OCI-LY7 (cell line): Measurements from ENCODE around the gene TPPP. TPM values are rescaled to one million over a fixed set of nuclear protein-coding genes. Genes with fewer than 3 reads are reported as not detected.

Source experiments
- BruUV-seq: library from RNA; stranded (reverse); fragments of 400-500 nt; replicated peaks from 2 replicates; lab custom pipeline; 2021; lab: Mats Ljungman, UMichigan
- CTCF ChIA-PET: fragments of 300-600 bp; sonication (Branson Sonifier 250); formaldehyde crosslinking; loops from one replicate; lab custom pipeline; 2022; ENCODE audit warnings: antibody characterized with exemption; ENCODE audit not compliant: unreplicated experiment; lab: Charles Lee
- POLR2A ChIA-PET: fragments of 300-600 bp; sonication (Branson Sonifier 250); formaldehyde crosslinking; loops from one replicate; lab custom pipeline; 2022; ENCODE audit warnings: antibody characterized with exemption; lab: Charles Lee
- DNase-seq: peaks from one replicate; pipeline ENCODE4 v3.0.0-alpha.2; 2015; ENCODE audit warnings: low spot score
- H2AFZ ChIP-seq: fragments of 200-600 bp; sonication (generic), shearing (Covaris generic); 2 replicates; pipeline ENCODE4 v1.6.1; 2014; ENCODE audit warnings: mild to moderate bottlenecking, antibody characterized with exemption, low read length, moderate library complexity
- H3K27ac ChIP-seq: fragments of 200-600 bp; sonication (generic); 2 replicates; pipeline ENCODE4 v1.5.1; 2014; ENCODE audit warnings: mixed run types, low read depth, mild to moderate bottlenecking, moderate library complexity, low read length, inconsistent platforms; ENCODE audit not compliant: poor library complexity, severe bottlenecking
- H3K36me3 ChIP-seq: fragments of 200-600 bp; sonication (generic); 2 replicates; pipeline ENCODE4 v1.6.1; 2014; ENCODE audit warnings: mild to moderate bottlenecking, antibody characterized with exemption, low read length, moderate library complexity, mixed read lengths; ENCODE audit not compliant: insufficient read depth
- H3K4me1 ChIP-seq: fragments of 200-600 bp; sonication (generic); 2 replicates; pipeline ENCODE4 v1.5.1; 2014; ENCODE audit warnings: mild to moderate bottlenecking, low read length; ENCODE audit not compliant: insufficient read depth, poor library complexity, severe bottlenecking
- H3K4me2 ChIP-seq: fragments of 200-600 bp; sonication (generic); 2 replicates; pipeline ENCODE4 v1.6.1; 2014; ENCODE audit warnings: mild to moderate bottlenecking, low read length
- H3K4me3 ChIP-seq: fragments of 200-600 bp; sonication (generic); 2 replicates; pipeline ENCODE4 v1.5.1; 2014; ENCODE audit warnings: mild to moderate bottlenecking, low read depth, low read length; ENCODE audit not compliant: poor library complexity, severe bottlenecking
- H3K79me2 ChIP-seq: fragments of 200-600 bp; sonication (generic); 2 replicates; pipeline ENCODE4 v1.6.1; 2016; ENCODE audit warnings: low read depth, mild to moderate bottlenecking, low read length, moderate library complexity, mixed read lengths; ENCODE audit not compliant: insufficient read depth
- H3K9me2 ChIP-seq: fragments of 200-600 bp; sonication (generic); 2 replicates; pipeline ENCODE4 v1.6.1; 2016; ENCODE audit warnings: mild to moderate bottlenecking, low read length, mixed read lengths; ENCODE audit not compliant: insufficient read depth
- H3K9me3 ChIP-seq: fragments of 200-600 bp; sonication (generic); 2 replicates; pipeline ENCODE4 v1.6.1; 2014; ENCODE audit warnings: mild to moderate bottlenecking, mixed run types, low read length, mixed read lengths
- H4K20me1 ChIP-seq: fragments of 200-600 bp; sonication (generic); 2 replicates; pipeline ENCODE4 v1.6.1; 2014; ENCODE audit warnings: mild to moderate bottlenecking, antibody characterized with exemption, low read length, moderate library complexity, mixed read lengths; ENCODE audit not compliant: insufficient read depth
- EZH2phosphoT487 ChIP-seq: fragments of 200-600 bp; sonication (generic); IDR thresholded peaks from 2 replicates; pipeline ENCODE4 v1.6.1; 2018; ENCODE audit warnings: low read depth, borderline replicate concordance, mild to moderate bottlenecking, mixed run types, antibody characterized with exemption, low read length, moderate library complexity, mixed read lengths
- intact Hi-C: fragments of 100-400 bp; cut with micrococcal nuclease; formaldehyde crosslinking; loops from one replicate; pipeline ENCODE4 v1.10.0; 2022; ENCODE audit not compliant: unreplicated experiment
- total RNA-seq, 2 experiments: library from RNA; depleted of rRNA in 1 of 2; stranded (reverse); fragments of >200 nt in 1 of 2; shearing (Covaris generic) in 1 of 2; gene quantifications; 2 replicates each; pipeline ENCODE4 v1.2.3, GENCODE V29; 2014 to 2022
- TF ChIP-seq, protein P1 (sequence below): fragments of 200-600 bp; sonication (generic); conservative IDR thresholded peaks from 2 replicates; pipeline ENCODE4 v1.5.1; 2014; ENCODE audit warnings: mild to moderate bottlenecking, antibody characterized with exemption, low read length, moderate library complexity, mixed read lengths

TPPP gene
- total RNA-seq, 2 experiments from 2014 or later = not detected

DNA sequence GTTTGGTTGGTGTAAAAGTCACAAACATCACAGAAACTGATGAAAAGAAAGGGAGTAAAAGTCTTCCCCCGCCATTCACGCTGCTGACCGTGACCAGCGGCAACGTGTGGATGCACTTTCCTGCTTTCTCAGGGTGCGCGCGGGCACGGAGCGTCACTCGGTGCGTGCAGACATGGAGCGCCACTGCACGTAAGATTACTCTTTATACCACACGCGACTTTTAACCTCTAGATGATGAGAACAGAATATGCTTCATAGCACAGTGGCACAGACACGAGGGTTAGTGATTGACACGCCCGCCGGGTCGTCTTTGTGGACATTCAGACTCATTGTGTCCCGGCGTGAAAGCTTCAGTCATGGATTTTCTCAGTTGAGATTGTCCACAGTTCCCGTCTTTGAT is 65.3 kb downstream of the TPPP start:
- CTCF ChIA-PET = no interaction called here
- Histone ChIP-seq H3K4me3 (no peak overlapping the region), H3K9me3 (no peaks in the 10 kb centered on the region), H3K4me2 (no peak overlapping the region), H2AFZ (no peak overlapping the region), H4K20me1 (no peaks in the 10 kb centered on the region), H3K9me2 (no peaks in the 10 kb centered on the region), H3K79me2 (no peaks in the 10 kb centered on the region), H3K36me3 (peaks cover 51% of the 10 kb centered on the region), H3K27ac (no peak overlapping the region), H3K4me1 (no peaks in the 10 kb centered on the region)
- intact Hi-C loops = no loop called here
- BruUV-seq = no TSS peak
- DNase-seq = no peak
- POLR2A ChIA-PET = no interaction called here
- TF ChIP-seq EZH2phosphoT487 = no peak
- TF ChIP-seq, protein P1, sequence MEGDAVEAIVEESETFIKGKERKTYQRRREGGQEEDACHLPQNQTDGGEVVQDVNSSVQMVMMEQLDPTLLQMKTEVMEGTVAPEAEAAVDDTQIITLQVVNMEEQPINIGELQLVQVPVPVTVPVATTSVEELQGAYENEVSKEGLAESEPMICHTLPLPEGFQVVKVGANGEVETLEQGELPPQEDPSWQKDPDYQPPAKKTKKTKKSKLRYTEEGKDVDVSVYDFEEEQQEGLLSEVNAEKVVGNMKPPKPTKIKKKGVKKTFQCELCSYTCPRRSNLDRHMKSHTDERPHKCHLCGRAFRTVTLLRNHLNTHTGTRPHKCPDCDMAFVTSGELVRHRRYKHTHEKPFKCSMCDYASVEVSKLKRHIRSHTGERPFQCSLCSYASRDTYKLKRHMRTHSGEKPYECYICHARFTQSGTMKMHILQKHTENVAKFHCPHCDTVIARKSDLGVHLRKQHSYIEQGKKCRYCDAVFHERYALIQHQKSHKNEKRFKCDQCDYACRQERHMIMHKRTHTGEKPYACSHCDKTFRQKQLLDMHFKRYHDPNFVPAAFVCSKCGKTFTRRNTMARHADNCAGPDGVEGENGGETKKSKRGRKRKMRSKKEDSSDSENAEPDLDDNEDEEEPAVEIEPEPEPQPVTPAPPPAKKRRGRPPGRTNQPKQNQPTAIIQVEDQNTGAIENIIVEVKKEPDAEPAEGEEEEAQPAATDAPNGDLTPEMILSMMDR = no peak

DNA sequence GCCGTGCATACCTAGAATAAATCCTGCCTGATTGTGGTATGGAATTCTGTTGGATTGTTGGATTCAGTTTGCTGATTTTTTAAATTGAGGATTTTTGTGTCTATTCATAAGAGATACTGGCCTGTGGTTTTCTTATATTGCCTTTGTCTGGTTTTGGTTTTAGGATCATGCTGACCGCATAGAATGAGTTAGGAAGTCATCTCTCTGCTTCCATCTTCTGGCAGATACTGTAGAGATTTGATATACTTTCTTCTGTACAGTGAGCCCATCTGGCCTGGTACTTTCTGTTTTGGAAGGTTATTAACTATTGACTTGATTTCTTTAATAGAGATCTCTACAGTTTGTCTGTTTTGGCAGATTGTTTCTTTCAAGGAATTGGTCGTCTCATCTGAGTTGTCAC is 66.3 kb downstream of the TPPP start:
- Histone ChIP-seq H3K4me1 (no peaks in the 10 kb centered on the region), H3K27ac (no peak overlapping the region), H4K20me1 (no peaks in the 10 kb centered on the region), H2AFZ (no peak overlapping the region), H3K4me3 (no peak overlapping the region), H3K9me2 (no peaks in the 10 kb centered on the region), H3K9me3 (no peaks in the 10 kb centered on the region), H3K4me2 (no peak overlapping the region), H3K36me3 (peaks cover 52% of the 10 kb centered on the region), H3K79me2 (no peaks in the 10 kb centered on the region)
- ChIA-PET CTCF (no interaction called here), POLR2A (no interaction called here)
- no TSS peak for BruUV-seq
- no peak for DNase-seq
- intact Hi-C loops = no loop called here
- no peak for TF ChIP-seq EZH2phosphoT487
- TF ChIP-seq, protein P1 = no peak

DNA sequence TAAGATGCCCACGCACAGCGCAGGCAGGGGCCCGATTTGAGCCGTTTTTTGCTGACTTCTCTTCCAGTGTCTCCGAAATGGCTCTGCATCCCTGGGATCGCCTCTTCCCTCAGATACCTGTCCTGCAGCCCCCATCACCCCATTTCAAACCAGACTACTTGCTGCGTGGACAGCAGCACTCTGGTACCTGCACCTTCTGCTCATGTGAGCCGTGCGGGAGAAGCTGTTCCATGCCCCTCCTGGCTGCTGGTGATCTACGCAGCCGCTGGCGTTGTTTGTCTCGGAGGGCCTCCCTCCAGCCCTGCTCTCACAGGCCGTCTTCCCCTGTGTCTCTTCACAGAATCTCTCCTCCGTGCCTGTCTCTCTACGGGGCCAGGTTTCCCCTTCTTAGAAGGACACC is 67.6 kb downstream of the TPPP start:
- TF ChIP-seq, protein P1 = no peak
- TF ChIP-seq EZH2phosphoT487 = no peak
- H3K9me3 ChIP-seq = no peaks in the 10 kb centered on the region
- ChIA-PET CTCF (no interaction called here), POLR2A (no interaction called here)
- no peaks in the 10 kb centered on the region for H4K20me1 ChIP-seq
- H3K4me2 ChIP-seq = no peak overlapping the region
- intact Hi-C loops = no loop called here
- H2AFZ ChIP-seq = no peak overlapping the region
- no peak overlapping the region for H3K4me3 ChIP-seq
- no peak overlapping the region for H3K27ac ChIP-seq
- no TSS peak for BruUV-seq
- no peaks in the 10 kb centered on the region for H3K4me1 ChIP-seq
- no peak for DNase-seq
- no peaks in the 10 kb centered on the region for H3K9me2 ChIP-seq
- H3K36me3 ChIP-seq = peaks cover 65% of the 10 kb centered on the region
- H3K79me2 ChIP-seq = no peaks in the 10 kb centered on the region
